ENCODE results near the gene RPS15.

- TF ChIP-seq CTCF (IDR thresholded peaks at IDR 0.05; ENCODE audit: low read length) (no peak), EZH2 (IDR thresholded peaks at IDR 0.05; ENCODE audit: borderline replicate concordance, low read length) (no peak)
Observed at GRCh38 chr19:1411255-1412191, 26.7 kb upstream of the RPS15 start.
